Neural cell (in vitro differentiated cells): ENCODE results near the gene EPS8. TPM values are rescaled to one million over a fixed set of nuclear protein-coding genes. Genes with fewer than 3 reads are reported as not detected.
"Not testable (repeated sequence)": the region's sequence is repeated elsewhere in the genome, so short reads cannot be mapped to it uniquely, and the experiment has no call there.

Experiments
- H2AFZ ChIP-seq: fragments of 200-600, 300-800 bp; sonication (generic), shearing (Covaris generic); 2 replicates; pipeline ENCODE4 v1.6.0; 2014; ENCODE audit warnings: low read depth, mild to moderate bottlenecking, antibody characterized with exemption, low read length, moderate library complexity
- H3F3A ChIP-seq: fragments of 200-600 bp; shearing (Covaris generic); 2 replicates; pipeline ENCODE4 v1.6.1; 2016; ENCODE audit warnings: mild to moderate bottlenecking, moderate library complexity, mixed read lengths, antibody characterized with exemption, low read length; ENCODE audit not compliant: insufficient read depth, poor library complexity, severe bottlenecking
- H3K27ac ChIP-seq: fragments of 200-600, 300-800 bp; sonication (generic), shearing (Covaris generic); 2 replicates; pipeline ENCODE4 v1.5.1; 2014; ENCODE audit warnings: mild to moderate bottlenecking, low read length, moderate library complexity
- H3K27me3 ChIP-seq: fragments of 300-800, 200-600 bp; sonication (generic), shearing (Covaris generic); 2 replicates; pipeline ENCODE4 v1.6.0; 2014; ENCODE audit warnings: mild to moderate bottlenecking, low read depth, low read length, moderate library complexity; ENCODE audit not compliant: insufficient read depth
- H3K36me3 ChIP-seq: fragments of 300-800, 200-600 bp; sonication (generic), shearing (Covaris generic); 2 replicates; pipeline ENCODE4 v1.5.1; 2014; ENCODE audit warnings: mild to moderate bottlenecking, antibody characterized with exemption, low read length, moderate library complexity; ENCODE audit not compliant: insufficient read depth
- H3K4me2 ChIP-seq: fragments of 300-800, 200-600 bp; sonication (generic), shearing (Covaris generic); 2 replicates; pipeline ENCODE4 v1.6.0; 2014; ENCODE audit warnings: mild to moderate bottlenecking, low read length
- H3K4me3 ChIP-seq: fragments of 300-800, 200-600 bp; sonication (generic), shearing (Covaris generic); 2 replicates; pipeline ENCODE4 v1.5.1; 2014; ENCODE audit warnings: mild to moderate bottlenecking, low read length, moderate library complexity
- H3K79me2 ChIP-seq: fragments of 200-600 bp; shearing (Covaris generic); replicated peaks from 2 replicates; pipeline ENCODE4 v1.6.0; 2014; ENCODE audit warnings: mild to moderate bottlenecking, low read length, moderate library complexity; ENCODE audit not compliant: insufficient read depth
- H3K9ac ChIP-seq: fragments of 300-800, 200-600 bp; sonication (generic), shearing (Covaris generic); 2 replicates; pipeline ENCODE4 v1.6.1; 2016; ENCODE audit warnings: mild to moderate bottlenecking, low read length, mixed read lengths
- H3K9me2 ChIP-seq: fragments of 200-600 bp; shearing (Covaris generic); 2 replicates; pipeline ENCODE4 v1.6.1; 2016; ENCODE audit warnings: mild to moderate bottlenecking, low read length, mixed read lengths; ENCODE audit not compliant: insufficient read depth
- H3K9me3 ChIP-seq: fragments of 200-600, 300-800 bp; sonication (generic), shearing (Covaris generic); 2 replicates; pipeline ENCODE4 v1.6.1; 2016; ENCODE audit warnings: mild to moderate bottlenecking, mixed run types, low read length, moderate library complexity, mixed read lengths
- H4K20me1 ChIP-seq: fragments of 200-600 bp; shearing (Covaris generic); 2 replicates; pipeline ENCODE4 v1.6.1; 2016; ENCODE audit warnings: mild to moderate bottlenecking, mixed run types; ENCODE audit not compliant: insufficient read depth
- CTCF ChIP-seq: fragments of 450-650 bp; IDR thresholded peaks from 2 replicates; pipeline ENCODE4 v1.5.1; 2014; ENCODE audit warnings: antibody characterized with exemption, mild to moderate bottlenecking, moderate library complexity; ENCODE audit not compliant: poor library complexity, severe bottlenecking
- EP300 ChIP-seq: fragments of 450-650 bp; conservative IDR thresholded peaks from 2 replicates; pipeline ENCODE4 v1.6.1; 2014; ENCODE audit warnings: antibody characterized with exemption, mild to moderate bottlenecking, moderate library complexity; ENCODE audit not compliant: poor library complexity, severe bottlenecking
- EZH2 ChIP-seq: fragments of 200-600, 300-800 bp; shearing (Covaris generic), sonication (generic); IDR thresholded peaks from 2 replicates; pipeline ENCODE4 v1.6.1; 2014; ENCODE audit warnings: antibody characterized with exemption, low read length, borderline replicate concordance, mild to moderate bottlenecking; ENCODE audit not compliant: insufficient read depth, poor library complexity, severe bottlenecking
- MXI1 ChIP-seq: fragments of 450-650 bp; conservative IDR thresholded peaks from 2 replicates; pipeline ENCODE4 v1.6.1; 2014; ENCODE audit warnings: antibody characterized with exemption, mild to moderate bottlenecking; ENCODE audit not compliant: poor library complexity, severe bottlenecking
- POLR2AphosphoS5 ChIP-seq: IDR thresholded peaks from 2 replicates; pipeline ENCODE4 v1.6.1; 2012
- RAD21 ChIP-seq: fragments of 450-650 bp; conservative IDR thresholded peaks from 2 replicates; pipeline ENCODE4 v1.6.1; 2014; ENCODE audit warnings: antibody characterized with exemption, mild to moderate bottlenecking, moderate library complexity
- REST ChIP-seq: IDR thresholded peaks from 2 replicates; pipeline ENCODE4 v1.6.1; 2012; ENCODE audit warnings: borderline replicate concordance
- SMC3 ChIP-seq: fragments of 450-650 bp; conservative IDR thresholded peaks from 2 replicates; pipeline ENCODE4 v1.6.1; 2014; ENCODE audit warnings: antibody characterized with exemption, mild to moderate bottlenecking, moderate library complexity; ENCODE audit not compliant: poor library complexity
- TAF1 ChIP-seq: IDR thresholded peaks from 2 replicates; pipeline ENCODE4 v1.6.1; 2012; ENCODE audit warnings: low read depth
- polyA plus RNA-seq: library from polyadenylated mRNA; depleted of rRNA; stranded (reverse); fragments of >200 nt; gene quantifications from 2 replicates; pipeline ENCODE4 v1.2.3, GENCODE V29; 2014

The EPS8 gene
- polyA plus RNA-seq, 1 donor from 2014 or later: 12.2 TPM

- not testable (repeated sequence) for H3K79me2 ChIP-seq, H4K20me1 ChIP-seq
Observed at GRCh38 chr12:15740389-15740788, 48.8 kb downstream of the EPS8 start.

GRCh38 chr12:15738438-15739015 is 50.7 kb downstream of the EPS8 start:
- Histone ChIP-seq H3K9me3 (no peaks in the 10 kb centered on the region), H2AFZ (no peak overlapping the region), H3K79me2 (no peaks in the 10 kb centered on the region), H3K4me2 (no peak overlapping the region), H3K27me3 (no peaks in the 10 kb centered on the region), H3K9ac (no peak overlapping the region), H3F3A (no peaks in the 10 kb centered on the region), H3K4me3 (no peak overlapping the region), H3K36me3 (no peaks in the 10 kb centered on the region), H3K27ac (no peak overlapping the region), H3K9me2 (no peaks in the 10 kb centered on the region), H4K20me1 (no peaks in the 10 kb centered on the region)
- TF ChIP-seq EP300 (no peak), REST (no peak), TAF1 (no peak), MXI1 (no peak), RAD21 (no peak), POLR2AphosphoS5 (no peak), SMC3 (no peak), EZH2 (no peak), CTCF (no peak)

More at GRCh38 chr12:15740389-15740788, 48.8 kb downstream of the EPS8 start:
- H3K9ac ChIP-seq, H2AFZ ChIP-seq, H3K36me3 ChIP-seq, H3K27ac ChIP-seq, H3K9me3 ChIP-seq, H3K4me3 ChIP-seq, H3K4me2 ChIP-seq, H3K27me3 ChIP-seq, H3F3A ChIP-seq, H3K9me2 ChIP-seq: not testable (repeated sequence)
